HG03135 (cell line): ENCODE measurements around the gene PELI2.
"Not testable (repeated sequence)": the region's sequence is repeated elsewhere in the genome, so short reads cannot be mapped to it uniquely, and the experiment has no call there.

Experiments used
- ATAC-seq: cut with Tn5 transposase; IDR thresholded peaks from one replicate; pipeline ENCODE4 v1.9.1; 2021; ENCODE audit warnings: mild to moderate bottlenecking, moderate library complexity; ENCODE audit not compliant: unreplicated experiment

The PELI2 gene

DNA sequence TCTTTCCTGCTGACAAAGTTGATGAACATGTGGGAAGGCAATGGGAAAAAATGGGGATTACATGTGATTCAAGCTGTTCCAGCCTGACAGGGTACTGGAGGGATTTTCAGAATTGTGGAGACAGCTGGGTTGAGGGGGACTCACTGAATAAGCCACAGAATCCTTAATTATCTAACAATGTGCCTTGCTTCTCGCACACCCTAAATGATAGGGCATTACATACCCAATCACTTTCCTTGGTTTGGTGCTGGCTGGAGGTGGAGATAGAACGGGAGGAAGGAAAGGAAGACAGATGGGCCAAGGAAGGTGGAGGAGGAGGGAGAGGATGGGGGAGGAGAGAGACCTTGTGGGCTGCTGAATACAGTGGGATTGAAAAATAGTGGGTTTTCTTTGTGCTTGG, 20.7 kb downstream of the PELI2 start:
- ATAC-seq, result no peak

- no peak for ATAC-seq
Observed at GRCh38 chr14:56142314-56142713, 24.1 kb downstream of the PELI2 start.

DNA sequence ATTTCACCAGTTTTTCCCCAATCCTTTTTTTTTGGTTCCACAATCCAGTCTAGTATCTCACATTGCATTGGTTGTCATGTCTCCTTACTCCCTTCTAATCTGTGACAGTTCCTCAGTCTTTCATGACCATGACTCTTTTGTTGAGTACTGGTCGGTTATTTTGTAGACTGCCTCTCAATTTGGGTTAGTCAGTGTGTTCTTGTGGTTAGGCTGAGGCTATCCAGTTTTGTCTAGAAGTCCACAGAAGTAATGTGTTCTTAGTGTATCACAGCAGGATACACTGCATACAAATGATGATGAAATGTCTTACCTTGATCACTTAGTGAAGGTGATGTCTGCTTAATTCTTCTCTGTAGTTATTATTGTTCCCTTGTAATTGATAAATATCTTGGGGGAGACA, 24.8 kb downstream of the PELI2 start:
- ATAC-seq, result no peak

- no peak for ATAC-seq
Observed at GRCh38 chr14:56144176-56144575, 26.0 kb downstream of the PELI2 start.

GRCh38 chr14:56145181-56145769, 27.1 kb downstream of the PELI2 start:
- ATAC-seq, result no peak

DNA sequence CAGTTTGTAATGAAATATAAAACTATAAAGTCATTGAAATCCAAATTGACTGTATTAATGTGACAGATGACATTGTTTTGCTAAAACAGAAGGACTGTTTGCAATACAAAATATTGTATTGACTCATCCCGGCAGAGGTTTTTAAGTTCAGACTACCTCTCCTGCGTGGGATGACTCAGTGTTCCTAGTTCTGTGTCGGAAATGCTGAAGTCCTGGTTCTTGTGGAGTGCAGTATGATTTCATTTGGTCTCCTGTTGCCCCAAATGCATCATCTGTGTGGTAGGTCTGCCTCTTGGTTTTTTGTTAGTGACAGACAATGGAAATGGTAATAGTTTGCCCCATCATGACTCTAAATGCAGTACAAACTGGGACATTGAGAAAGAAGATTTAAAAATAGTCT, 27.8 kb downstream of the PELI2 start:
- no peak for ATAC-seq

DNA sequence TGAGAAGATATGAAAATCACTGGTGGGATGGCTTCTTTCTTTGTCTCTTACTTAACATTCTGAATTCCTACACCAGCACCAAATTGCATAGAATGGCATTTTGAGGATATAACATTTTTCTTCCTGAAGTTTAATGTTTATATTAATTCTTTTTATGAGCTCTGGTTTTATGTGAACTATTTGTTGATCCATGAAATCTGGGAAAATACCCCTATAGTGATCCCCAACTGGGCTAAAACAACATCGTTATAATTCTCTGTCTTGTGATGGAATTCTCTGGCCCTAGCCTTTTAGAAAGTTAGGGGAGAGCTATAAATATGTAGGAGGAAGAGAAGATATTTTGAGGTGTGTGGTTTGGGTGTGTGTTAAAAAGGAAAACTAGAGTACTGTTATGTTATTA, 29.2 kb downstream of the PELI2 start:
- no peak for ATAC-seq

DNA sequence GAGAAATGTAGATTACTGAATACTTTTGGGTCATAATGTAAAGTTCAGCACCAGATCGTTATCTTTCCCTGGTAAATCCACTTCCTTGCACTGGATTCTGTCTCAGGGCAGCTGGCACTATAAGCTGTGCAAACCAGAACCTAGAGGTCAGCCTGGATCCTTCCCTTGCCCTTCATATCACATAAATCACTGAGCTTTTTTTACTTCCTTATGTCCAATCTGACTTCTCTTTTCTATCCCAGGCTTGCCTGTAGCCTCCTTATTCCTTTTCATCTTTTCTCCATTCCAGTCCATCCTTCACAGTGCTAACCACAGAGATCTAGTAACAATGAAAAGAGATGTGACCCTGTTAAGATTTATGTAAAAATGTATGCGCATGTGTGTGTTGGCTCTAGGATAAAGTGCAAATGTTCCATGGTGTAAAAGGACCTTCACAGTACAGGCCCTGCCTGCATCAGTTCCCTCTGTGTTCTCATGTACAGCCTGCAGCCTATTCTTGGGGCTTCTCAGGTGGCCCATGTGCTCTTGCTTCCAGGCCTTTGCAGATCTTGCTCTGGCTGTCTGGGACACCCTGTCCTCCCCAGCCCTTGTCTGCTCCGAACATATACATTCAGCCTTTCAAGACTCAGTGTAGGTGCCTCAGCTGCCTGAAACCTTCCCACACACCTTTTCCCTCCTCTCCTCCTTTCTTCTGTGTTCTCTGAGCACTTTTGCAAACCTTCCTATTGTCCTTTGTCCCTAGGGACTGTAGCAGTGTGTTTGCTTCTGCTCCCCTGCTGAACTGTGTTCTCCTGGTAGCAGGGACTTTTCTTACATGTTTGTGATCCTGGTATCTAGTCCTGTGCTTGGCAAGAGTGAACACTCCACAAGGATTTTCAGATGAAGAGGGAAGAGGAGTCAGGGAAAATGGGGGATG, 30.0 kb downstream of the PELI2 start:
- ATAC-seq, result no peak

GRCh38 chr14:56149151-56149550, 30.9 kb downstream of the PELI2 start:
- ATAC-seq, result no peak

- ATAC-seq, result no peak
Observed at GRCh38 chr14:56149995-56150394, 31.8 kb downstream of the PELI2 start.

DNA sequence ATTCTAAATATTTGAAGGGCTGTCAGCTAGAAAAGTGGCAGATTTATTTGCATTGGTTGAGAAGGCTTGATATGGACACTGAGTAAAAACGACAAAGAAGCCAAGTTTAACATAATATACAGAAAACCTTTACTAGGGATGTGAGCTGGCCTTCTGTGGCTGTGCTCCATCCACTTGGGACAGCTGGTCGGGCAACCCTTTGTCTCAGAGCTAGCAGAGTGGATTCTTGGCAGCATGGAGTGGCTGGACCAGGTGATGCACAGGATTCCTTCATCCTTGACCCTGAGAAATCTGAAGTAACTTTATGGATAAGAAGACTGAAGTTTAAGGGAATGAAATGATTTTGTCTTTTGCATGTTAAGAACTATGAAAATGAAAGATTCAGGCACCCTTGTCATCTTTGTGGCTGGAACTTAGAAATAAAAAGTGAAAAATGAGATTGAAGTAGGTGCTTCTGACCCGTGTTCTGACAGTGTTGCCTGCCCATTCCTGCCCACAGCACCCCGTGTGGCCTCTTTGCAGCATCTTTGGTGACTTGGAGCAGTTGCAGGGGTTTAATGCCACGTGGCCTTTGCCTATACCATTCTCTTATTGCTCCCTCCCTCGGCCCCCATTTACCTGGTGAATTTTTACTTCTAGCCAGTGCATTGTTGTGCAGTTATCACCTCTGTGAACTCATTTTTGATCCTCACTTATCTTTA, 32.6 kb downstream of the PELI2 start:
- ATAC-seq, result no peak

DNA sequence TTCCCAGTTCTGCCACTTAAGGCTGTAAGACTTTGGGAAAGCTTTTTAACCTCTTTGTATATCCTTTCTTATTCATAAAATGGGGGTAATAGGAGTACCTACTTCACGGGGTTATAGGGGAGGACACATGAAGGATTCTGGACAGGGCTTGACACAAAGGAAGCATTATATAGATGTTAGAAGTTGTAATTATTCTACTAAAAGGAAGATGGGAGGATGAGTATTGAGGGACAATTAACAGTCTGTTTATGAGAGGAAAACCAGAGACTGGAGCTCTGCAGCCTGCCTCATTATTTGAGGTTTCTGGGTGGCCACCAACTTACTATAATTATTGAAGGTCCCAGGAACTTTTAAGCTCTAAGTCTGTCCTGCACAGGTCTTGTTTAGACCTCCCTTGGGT, 34.0 kb downstream of the PELI2 start:
- no peak for ATAC-seq

- ATAC-seq, result no peak
Observed at GRCh38 chr14:56153267-56153666, 35.1 kb downstream of the PELI2 start.

GRCh38 chr14:56154321-56154720, 36.1 kb downstream of the PELI2 start:
- ATAC-seq, result no peak

DNA sequence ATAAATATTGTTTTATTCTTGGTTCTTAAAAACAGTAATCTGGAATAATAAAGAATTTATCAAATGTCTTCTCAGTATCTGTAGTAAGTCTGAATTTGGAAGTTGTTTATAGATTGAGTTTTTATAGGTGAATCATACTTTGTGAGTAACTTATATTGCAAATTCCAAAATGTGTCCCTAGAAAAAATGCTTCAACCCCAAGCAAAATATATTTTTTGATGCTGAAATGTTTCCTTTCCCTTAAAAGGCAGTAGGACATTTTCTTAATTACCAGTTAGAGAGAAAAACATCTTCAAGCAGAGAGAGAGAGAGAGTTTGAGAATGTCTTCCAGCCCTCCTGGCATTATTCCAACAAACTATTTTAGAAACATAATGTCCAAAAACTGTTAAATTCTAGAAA, 37.9 kb downstream of the PELI2 start:
- no peak for ATAC-seq

DNA sequence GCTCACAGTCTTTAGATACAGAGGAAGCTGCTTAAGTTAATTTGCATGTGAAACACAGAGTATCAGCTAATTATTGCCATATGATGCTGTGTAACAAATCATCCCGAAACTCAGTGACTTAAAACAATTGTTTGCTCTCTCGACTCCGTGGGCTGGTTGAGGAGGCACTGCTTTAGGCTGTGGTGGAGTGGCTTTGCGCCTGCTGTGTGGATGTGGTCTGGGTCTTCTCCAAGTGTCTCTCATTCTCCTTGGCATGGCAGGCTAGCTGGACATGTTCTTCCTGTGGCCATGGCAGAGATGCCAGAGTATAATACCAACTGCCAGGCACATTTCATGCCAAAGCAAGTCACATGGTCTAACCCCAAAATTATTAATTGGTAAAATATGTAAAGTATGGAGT, 40.9 kb downstream of the PELI2 start:
- ATAC-seq, result no peak

- no peak for ATAC-seq
Observed at GRCh38 chr14:56160088-56160487, 41.9 kb downstream of the PELI2 start.

DNA sequence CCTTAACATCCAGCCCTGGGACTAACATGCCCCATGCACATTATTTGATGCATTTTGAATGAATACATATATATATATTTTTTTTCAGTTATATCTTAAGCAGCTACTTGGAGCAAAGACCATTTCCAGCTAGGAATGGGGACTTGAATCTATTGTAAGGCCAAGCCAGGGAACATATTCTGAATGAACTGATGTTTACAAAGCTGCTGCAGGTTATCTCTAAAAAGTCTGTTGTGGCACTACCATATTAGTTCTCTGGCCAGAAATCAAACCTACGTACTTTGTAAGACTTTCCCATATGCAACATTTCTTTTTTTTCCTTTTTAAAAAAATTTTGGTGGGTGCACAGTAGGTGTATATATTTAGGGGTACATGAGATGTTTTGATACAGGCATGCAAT, 43.4 kb downstream of the PELI2 start:
- no peak for ATAC-seq

- no peak for ATAC-seq
Observed at GRCh38 chr14:56162476-56162875, 44.3 kb downstream of the PELI2 start.

- not testable (repeated sequence) for ATAC-seq
Observed at GRCh38 chr14:56166579-56166978, 48.4 kb downstream of the PELI2 start.

- no peak for ATAC-seq
Observed at GRCh38 chr14:56168007-56168616, 49.9 kb downstream of the PELI2 start.
